ENCODE measurements around the gene MAP4K3.

- no peak for TF ChIP-seq POLR2A (IDR thresholded peaks at IDR 0.05)
- TF ChIP-seq, protein P1, sequence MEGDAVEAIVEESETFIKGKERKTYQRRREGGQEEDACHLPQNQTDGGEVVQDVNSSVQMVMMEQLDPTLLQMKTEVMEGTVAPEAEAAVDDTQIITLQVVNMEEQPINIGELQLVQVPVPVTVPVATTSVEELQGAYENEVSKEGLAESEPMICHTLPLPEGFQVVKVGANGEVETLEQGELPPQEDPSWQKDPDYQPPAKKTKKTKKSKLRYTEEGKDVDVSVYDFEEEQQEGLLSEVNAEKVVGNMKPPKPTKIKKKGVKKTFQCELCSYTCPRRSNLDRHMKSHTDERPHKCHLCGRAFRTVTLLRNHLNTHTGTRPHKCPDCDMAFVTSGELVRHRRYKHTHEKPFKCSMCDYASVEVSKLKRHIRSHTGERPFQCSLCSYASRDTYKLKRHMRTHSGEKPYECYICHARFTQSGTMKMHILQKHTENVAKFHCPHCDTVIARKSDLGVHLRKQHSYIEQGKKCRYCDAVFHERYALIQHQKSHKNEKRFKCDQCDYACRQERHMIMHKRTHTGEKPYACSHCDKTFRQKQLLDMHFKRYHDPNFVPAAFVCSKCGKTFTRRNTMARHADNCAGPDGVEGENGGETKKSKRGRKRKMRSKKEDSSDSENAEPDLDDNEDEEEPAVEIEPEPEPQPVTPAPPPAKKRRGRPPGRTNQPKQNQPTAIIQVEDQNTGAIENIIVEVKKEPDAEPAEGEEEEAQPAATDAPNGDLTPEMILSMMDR (IDR thresholded peaks at IDR 0.05) = no peak
Measured at GRCh38 chr2:39424951-39425350, 12.1 kb downstream of the MAP4K3 start.

Data from breast epithelium (tissue), 3 donors.